HG03558 (cell line): ENCODE measurements around the gene NYAP2.

Source experiments
- ATAC-seq: cut with Tn5 transposase; IDR thresholded peaks from one replicate; pipeline ENCODE4 v1.9.1; 2021; ENCODE audit warnings: moderate number of reproducible peaks; ENCODE audit not compliant: unreplicated experiment; ENCODE audit errors: extremely low read depth

NYAP2 gene

GRCh38 chr2:225399504-225399903 lies at the start of gene NYAP2:
Gene NYAP2, plus strand, starts transcription at chr2:225399710. Its CDS starts 9,171 bp downstream, at chr2:225408881.
- ATAC-seq, result no peak

DNA sequence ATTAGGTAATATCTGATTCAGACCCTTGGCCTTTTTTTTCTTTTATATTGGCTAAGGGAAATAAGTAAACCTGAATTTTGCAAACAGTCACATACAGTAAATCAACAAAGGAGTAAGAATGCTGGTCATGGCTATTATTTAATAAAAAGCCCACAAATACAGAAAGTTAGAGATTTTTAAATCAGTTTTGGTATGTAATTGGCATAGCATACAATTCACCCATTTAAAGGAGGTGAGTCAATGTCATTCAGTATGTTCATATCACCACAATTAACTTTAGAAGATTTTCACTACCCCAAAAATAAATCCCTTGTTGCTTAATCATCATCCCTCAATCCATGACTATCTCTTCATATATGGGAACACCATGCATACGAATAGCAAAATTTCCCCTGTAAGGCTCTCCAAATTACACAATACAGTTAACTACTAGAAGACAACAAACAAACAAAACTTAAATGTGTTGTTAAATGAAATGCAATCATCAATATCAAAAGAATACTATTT lies 45.9 kb upstream of the NYAP2 start:
- no peak for ATAC-seq

DNA sequence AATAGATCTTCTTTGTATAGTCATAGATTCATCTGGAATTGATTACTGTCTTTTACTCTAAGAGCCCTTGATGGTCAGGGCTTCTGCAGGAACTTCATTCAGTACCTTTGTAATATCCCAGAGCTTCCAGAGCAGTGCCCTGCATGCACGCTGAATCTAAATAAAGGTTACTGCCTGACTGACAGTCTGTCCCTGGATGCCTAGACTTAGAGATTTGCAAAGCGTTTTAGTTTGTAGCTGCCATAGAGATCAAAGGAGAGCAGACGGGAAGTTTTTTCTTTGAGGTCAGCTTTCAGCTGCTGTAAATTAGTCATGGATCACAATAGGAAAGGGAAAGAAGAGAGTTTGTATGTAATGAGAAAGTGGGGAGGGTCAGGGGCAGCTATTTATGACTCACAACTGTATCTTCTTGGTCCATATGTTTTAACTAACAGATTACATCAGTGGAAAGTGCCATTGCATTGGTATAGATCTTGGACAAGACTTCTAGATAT lies 45.2 kb upstream of the NYAP2 start:
- no peak for ATAC-seq

DNA sequence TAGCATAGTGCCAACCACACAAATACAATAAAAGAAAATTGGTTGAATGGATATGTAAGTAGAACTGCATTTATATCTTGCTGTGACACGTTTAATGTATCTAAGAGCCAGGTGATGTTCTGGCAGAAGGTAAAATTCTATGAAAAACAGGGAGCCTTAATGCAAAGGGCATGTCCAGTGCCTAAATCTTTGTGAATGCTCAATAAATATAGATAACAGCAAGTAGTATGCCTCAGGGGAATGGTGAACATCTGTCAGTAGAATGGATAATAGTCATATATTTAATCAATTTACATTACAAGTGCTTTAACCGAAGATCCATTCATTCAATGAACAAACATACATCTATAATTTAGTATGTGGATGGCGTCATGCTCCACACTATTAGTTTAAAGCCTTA lies 43.7 kb upstream of the NYAP2 start:
- no peak for ATAC-seq

DNA sequence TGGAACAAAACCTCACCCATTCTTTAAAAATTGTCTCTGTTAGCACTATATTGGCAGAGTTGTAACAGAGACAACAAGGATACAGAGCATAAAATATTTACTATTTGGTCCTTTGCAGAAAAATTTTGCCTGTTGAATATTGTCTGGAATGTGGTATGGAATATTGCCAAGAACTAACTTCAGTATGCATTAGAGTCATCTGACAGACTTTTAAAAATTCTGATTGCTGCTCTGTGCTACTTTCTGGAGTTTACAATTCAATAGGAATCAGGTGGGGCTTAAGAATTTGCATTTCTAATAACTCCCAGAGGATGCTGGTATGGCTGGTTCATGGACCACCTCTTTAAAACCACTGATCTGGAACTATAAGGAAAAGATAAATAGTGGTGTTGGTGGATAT lies 32.8 kb upstream of the NYAP2 start:
- ATAC-seq, result no peak

GRCh38 chr2:225367482-225367881 lies 32.0 kb upstream of the NYAP2 start:
- ATAC-seq, result no peak

DNA sequence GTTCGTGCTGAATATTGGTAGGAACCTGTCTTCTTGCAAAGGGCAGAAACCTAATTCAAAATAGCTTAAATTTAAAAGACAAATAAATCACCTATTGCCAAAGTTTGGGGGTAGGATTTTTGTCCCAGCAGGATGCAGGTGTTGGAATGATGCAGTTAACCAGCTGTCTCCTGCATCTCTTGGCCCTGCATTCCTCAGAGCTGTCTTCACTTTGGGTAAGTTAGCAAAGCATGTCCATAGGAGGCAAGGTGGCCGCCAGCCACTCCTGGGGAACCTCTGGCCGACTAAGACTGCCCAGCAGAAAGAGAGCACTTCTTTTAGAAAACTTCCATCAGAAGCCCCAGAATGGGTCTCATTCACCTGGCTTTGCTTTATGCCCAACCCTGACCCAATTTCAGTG lies 20.5 kb upstream of the NYAP2 start:
- ATAC-seq, result no peak

GRCh38 chr2:225379856-225380255 lies 19.7 kb upstream of the NYAP2 start:
- ATAC-seq, result no peak

- ATAC-seq, result no peak
Measured at GRCh38 chr2:225381609-225382008, 17.9 kb upstream of the NYAP2 start.

DNA sequence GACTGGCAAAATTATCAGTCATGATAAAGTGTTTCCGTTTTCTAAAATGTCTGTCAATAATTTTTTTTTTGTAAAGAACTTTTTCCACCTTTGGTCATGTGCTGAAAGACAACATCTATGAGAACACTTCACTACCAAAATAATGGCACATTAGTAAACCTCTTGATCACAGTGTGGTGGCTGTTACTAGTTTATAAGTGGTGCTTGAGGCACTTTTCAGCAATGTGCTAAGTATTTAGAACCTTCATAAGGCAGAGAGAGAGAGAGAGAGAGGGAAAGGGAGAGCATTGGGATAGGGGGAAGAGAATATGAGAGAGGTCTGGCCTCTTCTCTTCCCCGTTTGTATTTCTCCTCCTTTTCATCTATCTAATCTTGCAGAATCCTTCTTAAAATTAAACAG lies 1.1 kb upstream of the NYAP2 start:
- no peak for ATAC-seq

GRCh38 chr2:225400060-225400511 lies 576 bp downstream of the NYAP2 start:
- ATAC-seq, result no peak

GRCh38 chr2:225400546-225401400 lies 1.3 kb downstream of the NYAP2 start:
- no peak for ATAC-seq

GRCh38 chr2:225402210-225402776 lies 2.8 kb downstream of the NYAP2 start:
- no peak for ATAC-seq

DNA sequence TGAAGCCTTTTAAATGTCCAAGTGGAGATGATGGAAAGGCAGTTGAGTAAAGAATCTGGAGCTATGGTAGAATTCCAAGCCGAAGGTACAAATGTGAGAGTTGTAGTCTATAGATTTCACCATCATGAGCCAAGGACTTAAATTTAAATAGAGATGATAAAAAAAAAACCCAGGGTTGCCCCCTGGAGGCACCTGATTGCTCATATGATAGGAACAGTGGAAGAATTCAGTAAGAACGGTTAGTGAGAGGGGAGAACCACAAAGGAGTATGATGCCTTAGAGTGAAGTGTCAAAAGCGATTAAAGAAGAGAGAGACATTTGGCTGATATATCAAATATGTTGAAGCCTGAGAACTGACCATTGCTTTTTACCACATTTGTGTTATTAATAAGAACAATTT lies 11.9 kb downstream of the NYAP2 start:
- no peak for ATAC-seq

DNA sequence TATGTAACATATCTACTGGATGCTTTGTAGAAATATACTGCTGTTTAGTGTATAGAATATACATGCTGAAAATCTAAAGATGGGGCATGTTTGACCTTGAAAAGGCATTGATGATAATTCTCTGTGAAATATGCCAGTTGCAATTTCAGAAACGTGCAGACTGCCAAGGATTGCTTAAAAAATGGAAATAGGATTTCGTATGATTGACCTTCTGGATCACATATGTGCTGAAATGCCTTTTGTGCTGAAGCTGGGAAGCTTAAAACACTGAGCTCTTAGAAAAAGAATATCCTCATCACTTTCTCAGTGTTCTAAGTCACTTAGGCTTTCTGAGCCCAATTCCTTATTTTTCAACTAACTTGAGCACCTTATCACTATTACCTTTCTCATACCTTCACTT lies 14.3 kb downstream of the NYAP2 start:
- ATAC-seq, result no peak

GRCh38 chr2:225414902-225415301 lies 15.4 kb downstream of the NYAP2 start:
- ATAC-seq, result no peak

GRCh38 chr2:225415341-225415740 lies 15.8 kb downstream of the NYAP2 start:
- ATAC-seq, result no peak

- ATAC-seq, result no peak
Measured at GRCh38 chr2:225415792-225416191, 16.3 kb downstream of the NYAP2 start.

DNA sequence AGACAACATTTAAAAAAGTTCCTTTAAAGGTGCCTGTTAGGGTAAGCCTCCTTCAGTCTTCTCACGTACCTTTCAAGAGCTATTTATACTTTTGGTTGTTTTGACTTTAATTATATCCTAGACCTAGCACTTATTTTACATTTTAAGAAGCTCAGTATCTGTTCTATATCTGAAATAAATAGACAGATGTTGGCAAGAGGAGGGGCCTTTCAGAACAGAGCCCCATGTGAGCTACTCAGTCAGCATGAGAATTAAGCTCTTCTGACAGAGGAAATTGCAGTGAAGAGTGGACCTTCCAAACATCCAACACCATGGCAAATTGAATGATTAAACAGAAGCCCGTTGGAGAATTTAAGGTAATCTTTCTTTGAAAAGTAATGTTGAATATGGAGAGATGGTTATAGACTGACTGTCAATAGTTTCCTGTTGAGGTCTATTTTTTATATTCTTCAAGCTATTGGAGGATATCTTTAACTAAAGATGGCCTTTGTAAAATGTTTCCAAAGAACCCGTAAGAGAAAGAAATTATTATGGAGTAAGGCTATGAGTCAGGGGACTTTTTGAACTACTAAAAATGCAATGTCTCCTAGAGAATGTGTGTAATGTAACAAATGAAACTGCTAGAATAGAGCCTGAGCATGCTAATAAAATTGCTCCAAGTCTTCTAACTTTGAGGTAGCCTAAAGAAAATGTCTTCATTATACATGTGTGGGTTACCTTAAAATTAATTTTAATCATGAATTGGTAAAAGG lies 17.3 kb downstream of the NYAP2 start:
- ATAC-seq, result no peak

- no peak for ATAC-seq
Measured at GRCh38 chr2:225419033-225419432, 19.5 kb downstream of the NYAP2 start.

- ATAC-seq, result no peak
Measured at GRCh38 chr2:225422145-225422544, 22.6 kb downstream of the NYAP2 start.
